SK-N-SH (cell line): ENCODE data around the gene C1QTNF5. TPM values are rescaled to one million over a fixed set of nuclear protein-coding genes. Genes with fewer than 3 reads are reported as not detected.

ENCODE experiments used
- CTCF ChIA-PET: fragments of 300-600, 350-600 bp; formaldehyde crosslinking; extraction: SDS; loops from one replicate; lab custom pipeline; 2021; lab: Yijun Ruan, JAX
- POLR2A ChIA-PET: fragments of 350-600 bp; sonication (Branson Sonifier 250); formaldehyde crosslinking; extraction: SDS; loops from one replicate; lab custom pipeline; 2020; ENCODE audit warnings: antibody characterized with exemption, inconsistent platforms; lab: Yijun Ruan, JAX
- DNase-seq: peaks from one replicate; pipeline ENCODE4 v3.0.0; 2012
- H2AFZ ChIP-seq: fragments of 200-600 bp; sonication (generic); 2 replicates; pipeline ENCODE4 v1.8.1; 2016; ENCODE audit warnings: antibody characterized with exemption, mild to moderate bottlenecking, low read depth
- H3F3A ChIP-seq: fragments of 200-600 bp; sonication (generic); replicated peaks from 2 replicates; pipeline ENCODE3; 2016; ENCODE audit warnings: antibody characterized with exemption, mild to moderate bottlenecking; ENCODE audit not compliant: insufficient read depth
- H3K27ac ChIP-seq, 2 experiments: fragments of 200-500 bp in 1 of 2; fragments of 200-600 bp in 1 of 2; sonication (Bioruptor generic) in 1 of 2; sonication (generic), shearing (Covaris generic) in 1 of 2; 2 replicates each; pipeline versions ENCODE4 v1.5.1 to v1.6.1; 2014 to 2016; ENCODE audit warnings: low read depth in 2 of 2, inconsistent platforms in 1 of 2, low read length in 1 of 2, mild to moderate bottlenecking in 1 of 2, mixed read lengths in 1 of 2
- H3K27me3 ChIP-seq: fragments of 200-600 bp; sonication (generic), shearing (Covaris generic); 2 replicates; pipeline ENCODE4 v1.6.1; 2016; ENCODE audit warnings: mixed run types; ENCODE audit not compliant: insufficient read depth
- H3K36me3 ChIP-seq, 2 experiments: fragments of 200-500 bp in 1 of 2; fragments of 200-600 bp in 1 of 2; sonication (Bioruptor generic) in 1 of 2; sonication (generic) in 1 of 2; replicated peaks in 1 of 2; 2 replicates each; pipeline versions ENCODE3 to v1.5.1; 2014 to 2016; ENCODE audit warnings: low read length in 1 of 2, mild to moderate bottlenecking in 1 of 2; ENCODE audit not compliant: insufficient read depth in 2 of 2, control insufficient read depth in 1 of 2
- H3K4me1 ChIP-seq, 2 experiments: fragments of 200-500 bp in 1 of 2; fragments of 200-600 bp in 1 of 2; sonication (Bioruptor generic) in 1 of 2; sonication (generic), shearing (Covaris generic) in 1 of 2; 2 replicates each; pipeline versions ENCODE4 v1.5.1 to v1.6.1; 2014 to 2016; ENCODE audit warnings: low read depth in 1 of 2, low read length in 1 of 2, mixed run types in 1 of 2; ENCODE audit not compliant: insufficient read depth in 2 of 2, control insufficient read depth in 1 of 2
- H3K4me2 ChIP-seq: fragments of 200-600 bp; sonication (generic), shearing (Covaris generic); 2 replicates; pipeline ENCODE4 v1.6.1; 2017; ENCODE audit warnings: mixed run types
- H3K4me3 ChIP-seq, 2 experiments: fragments of 200-500 bp in 1 of 2; fragments of 200-600 bp in 1 of 2; sonication (Bioruptor generic) in 1 of 2; sonication (generic), shearing (Covaris generic) in 1 of 2; 2 replicates each; pipeline versions ENCODE4 v1.5.1 to v1.8.1; 2014 to 2016; ENCODE audit warnings: low read depth in 2 of 2, inconsistent platforms in 1 of 2, low read length in 1 of 2, mild to moderate bottlenecking in 1 of 2, mixed read lengths in 1 of 2, moderate library complexity in 1 of 2
- H3K79me2 ChIP-seq: fragments of 200-600 bp; sonication (generic); 2 replicates; pipeline ENCODE4 v1.8.1; 2017; ENCODE audit warnings: mild to moderate bottlenecking; ENCODE audit not compliant: insufficient read depth
- H3K9ac ChIP-seq: fragments of 200-600 bp; sonication (generic); 2 replicates; pipeline ENCODE4 v1.6.1; 2017; ENCODE audit warnings: mixed run types
- H3K9me2 ChIP-seq: fragments of 200-600 bp; sonication (generic); 2 replicates; pipeline ENCODE4 v1.6.1; 2017; ENCODE audit warnings: mixed run types
- H3K9me3 ChIP-seq: fragments of 200-600 bp; sonication (generic); 2 replicates; pipeline ENCODE4 v1.6.1; 2017; ENCODE audit warnings: mixed run types, mild to moderate bottlenecking, moderate library complexity
- H4K20me1 ChIP-seq: fragments of 200-600 bp; sonication (generic); 2 replicates; pipeline ENCODE4 v1.6.1; 2017; ENCODE audit warnings: mild to moderate bottlenecking, mixed run types; ENCODE audit not compliant: insufficient read depth
- CHD2 ChIP-seq: fragments of 150-350 bp; IDR thresholded peaks from 2 replicates; pipeline ENCODE4 v1.6.1; 2018; ENCODE audit warnings: low read length; ENCODE audit not compliant: partially characterized antibody
- CTCF ChIP-seq: fragments of 200-600 bp; sonication (generic); IDR thresholded peaks from 2 replicates; pipeline ENCODE4 v1.6.1; 2017; ENCODE audit warnings: antibody characterized with exemption, mild to moderate bottlenecking, moderate library complexity
- ELF1 ChIP-seq: IDR thresholded peaks from 2 replicates; pipeline ENCODE4 v1.4.0; 2012
- EZH2phosphoT487 ChIP-seq: fragments of 200-600 bp; sonication (generic); IDR thresholded peaks from 2 replicates; pipeline ENCODE4 v1.6.1; 2017; ENCODE audit warnings: low read depth, mixed run types, mild to moderate bottlenecking, antibody characterized with exemption, moderate library complexity, borderline replicate concordance
- FOSL2 ChIP-seq: IDR thresholded peaks from 2 replicates; pipeline ENCODE4 v1.4.0; 2012; ENCODE audit warnings: low read depth, mild to moderate bottlenecking, moderate library complexity, borderline replicate concordance
- GABPA ChIP-seq: IDR thresholded peaks from 2 replicates; pipeline ENCODE4 v1.4.0; 2012; ENCODE audit warnings: low read depth, mild to moderate bottlenecking
- GATA2 ChIP-seq: sonication (generic); formaldehyde crosslinking; IDR thresholded peaks from 2 replicates; pipeline ENCODE4 v1.5.0; 2020; ENCODE audit warnings: mild to moderate bottlenecking, missing genetic modification reagents
- MAX ChIP-seq: IDR thresholded peaks from 2 replicates; pipeline ENCODE4 v1.4.0; 2012; ENCODE audit warnings: low read depth
- POLR2AphosphoS5 ChIP-seq: IDR thresholded peaks from 2 replicates; pipeline ENCODE4 v1.6.1; 2012; ENCODE audit warnings: low read depth, low read length
- RCOR1 ChIP-seq: fragments of 150-350 bp; IDR thresholded peaks from 2 replicates; pipeline ENCODE4 v1.6.1; 2017; ENCODE audit warnings: antibody characterized with exemption, low read length
- ZBTB33 ChIP-seq: IDR thresholded peaks from 2 replicates; pipeline ENCODE4 v1.4.0; 2012; ENCODE audit warnings: low read depth, borderline replicate concordance
- WGBS: methylation state at CpG from one replicate; pipeline ENCODE4 v1.1.6; 2017; ENCODE audit warnings: low lambda C conversion rate; 5-methylcytosine and 5-hydroxymethylcytosine counted together
- polyA plus RNA-seq, 3 experiments: library from polyadenylated mRNA; depleted of rRNA; stranded (reverse); fragments of >200 nt; gene quantifications; 2 replicates each; pipeline ENCODE4 v1.2.3, GENCODE V29; 2012

C1QTNF5 gene
- 0.71 and 0.76 TPM in 2 replicates for polyA plus RNA-seq (2012; rRNA removed)
- polyA plus RNA-seq (2012; cell fraction: cytosol; rRNA removed) = 0.53 and 0.84 TPM in 2 replicates
- polyA plus RNA-seq (2012; cell fraction: nucleus; rRNA removed) = 1.2 and 1.4 TPM in 2 replicates

GRCh38 chr11:119340335-119341221 lies at the start of gene C1QTNF5:
C1QTNF5 (minus strand) TSS chr11:119340883; CDS start chr11:119340397, 486 bp downstream.
- TF ChIP-seq ZBTB33 (no peak), ELF1 (no peak), FOSL2 (no peak), CHD2 (no peak), EZH2phosphoT487 (no peak), GABPA (no peak), RCOR1 (no peak), MAX (no peak), POLR2AphosphoS5 (no peak)
- ChIA-PET POLR2A (interaction anchor here (0.7 to 2.5 kb wide), 3 partner anchors 34 to 247 kb away, joined by 3 to 7 read pairs (median 5); no protein-coding TSS in a partner anchor), CTCF (interaction anchor here (0.6 to 8.6 kb wide), 41 partner anchors 7 to 1196 kb away, joined by 3 to 191 read pairs (median 5); partner anchors contain the start of genes CBL, HMBS, MCAM and MFRP)
- DNase-seq = peak; percentile 83
- Histone ChIP-seq H3K27ac (no peak within 1 kb of the TSS; a peak in 1 of 4 replicates), H3K9ac (no peak within 1 kb of the TSS), H3K79me2 (peaks cover 20% of the 10 kb centered on the region), H3F3A (peaks cover 6% of the 10 kb centered on the region), H3K9me3 (no peaks in the 10 kb centered on the region), H3K9me2 (no peaks in the 10 kb centered on the region), H3K4me2 (peak within 1 kb of the TSS; percentile 63; the same call in 1 of the 2 replicates), H2AFZ (0 out of 2 replicates have a peak within 1 kb of the TSS, but pooled peaks have one; percentile 63), H3K36me3 (peaks cover 0 to 12% of the 10 kb centered on the region in 2 experiments), H3K4me1 (peaks cover 16 to 33% of the 10 kb centered on the region in 2 experiments; a peak in 3 of 4 replicates), H3K27me3 (no peaks in the 10 kb centered on the region), H3K4me3 (peak within 1 kb of the TSS; percentile 37 to 49; a peak in 3 of 4 replicates), H4K20me1 (no peaks in the 10 kb centered on the region)
- 71% methylated on average over 28 of the region's 53 CpGs for WGBS

GRCh38 chr11:119389611-119390254 lies 49.0 kb upstream of the C1QTNF5 start:
- Histone ChIP-seq H3K4me1 (no peaks in the 10 kb centered on the region), H3K9ac (no peak overlapping the region), H3K9me2 (no peaks in the 10 kb centered on the region), H3K27me3 (no peaks in the 10 kb centered on the region), H3F3A (no peaks in the 10 kb centered on the region), H3K9me3 (no peaks in the 10 kb centered on the region), H4K20me1 (no peaks in the 10 kb centered on the region), H3K4me3 (no peak overlapping the region), H3K4me2 (no peak overlapping the region), H3K27ac (no peak overlapping the region), H3K36me3 (no peaks in the 10 kb centered on the region), H2AFZ (no peak overlapping the region), H3K79me2 (no peaks in the 10 kb centered on the region)
- no peak for TF ChIP-seq GATA2 (CRISPR knock-in tag)
- TF ChIP-seq CTCF = peak; percentile 33; the same call in 1 of the 2 replicates
- 98% methylated on average over 5 of the region's 5 CpGs for WGBS
- ChIA-PET CTCF (interaction anchor here (3.7 kb wide), 1 partner anchor 9 kb away, joined by 16 read pairs; the partner anchor contains the start of gene USP2), POLR2A (no interaction called here)
- DNase-seq = no peak
